H7 (cell line): ENCODE data around the gene RSPO4. TPM values are rescaled to one million over a fixed set of nuclear protein-coding genes. Genes with fewer than 3 reads are reported as not detected.

Experiments
- DNase-seq: peaks from one replicate; pipeline ENCODE4 v3.0.0; 2012
- H3K27me3 ChIP-seq: 2 replicates; pipeline ENCODE4 v1.6.0; 2011; ENCODE audit warnings: mild to moderate bottlenecking, low read length; ENCODE audit not compliant: control insufficient read depth, insufficient read depth
- H3K36me3 ChIP-seq: replicated peaks from 2 replicates; pipeline ENCODE4 v1.5.1; 2011; ENCODE audit warnings: low read length; ENCODE audit not compliant: control insufficient read depth, insufficient read depth
- H3K4me3 ChIP-seq: 2 replicates; pipeline ENCODE4 v1.5.1; 2011; ENCODE audit warnings: low read depth, mild to moderate bottlenecking, control low read depth, low read length, moderate library complexity; ENCODE audit not compliant: insufficient read depth
- total RNA-seq: library from RNA; depleted of rRNA; stranded (reverse); fragments of >200 nt; shearing (Covaris generic); gene quantifications from 2 replicates; pipeline ENCODE4 v1.2.3, GENCODE V29; 2014

Gene RSPO4
- total RNA-seq, 1 experiment from 2014 or later: 0.35 TPM

DNA sequence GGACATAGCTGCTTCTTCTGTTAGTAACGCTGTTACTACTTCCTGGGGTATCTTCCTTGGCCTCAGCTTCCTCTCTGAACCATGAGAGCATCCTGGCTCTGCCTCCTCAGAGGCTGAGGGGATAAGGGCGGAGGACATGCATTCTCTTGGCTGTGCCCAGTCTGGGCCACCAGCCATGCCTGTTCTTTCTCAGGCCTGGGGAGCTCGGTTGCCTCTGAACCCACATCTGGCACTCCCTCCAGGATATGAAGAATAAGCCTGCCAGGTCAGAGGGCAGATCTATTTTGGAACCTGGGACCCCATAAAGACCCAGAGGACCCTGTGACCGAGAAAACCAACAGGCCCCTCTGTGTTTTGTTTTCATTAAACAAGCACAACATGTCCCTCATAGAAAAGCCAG, 79.3 kb downstream of the RSPO4 start:
- H3K36me3 ChIP-seq: no peaks in the 10 kb centered on the region
- no peak for DNase-seq
- H3K27me3 ChIP-seq: no peaks in the 10 kb centered on the region
- H3K4me3 ChIP-seq: no peak overlapping the region

DNA sequence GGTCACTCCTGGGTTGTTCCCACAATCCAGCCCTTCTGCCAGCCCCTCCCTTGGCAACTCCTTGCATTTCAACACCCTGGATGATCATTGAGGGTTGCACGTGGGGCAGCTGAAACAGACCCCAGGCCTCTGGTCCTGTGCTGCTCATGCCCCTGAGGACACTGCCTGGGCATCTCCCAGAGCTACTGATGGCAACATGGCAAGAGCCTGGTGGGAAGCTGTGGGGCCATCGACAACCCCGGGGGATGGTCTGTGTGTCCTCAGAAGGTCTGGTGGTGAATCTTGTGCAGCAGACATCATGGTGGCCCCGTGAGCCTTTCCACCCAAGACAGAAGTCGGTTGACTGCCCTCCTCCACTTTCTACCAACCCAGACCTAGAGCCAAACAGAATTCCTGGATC, 81.0 kb downstream of the RSPO4 start:
- no peak overlapping the region for H3K4me3 ChIP-seq
- H3K27me3 ChIP-seq: no peaks in the 10 kb centered on the region
- H3K36me3 ChIP-seq: no peaks in the 10 kb centered on the region
- no peak for DNase-seq

GRCh38 chr20:920311-920710, 81.8 kb downstream of the RSPO4 start:
- Histone ChIP-seq H3K36me3 (no peaks in the 10 kb centered on the region), H3K27me3 (no peaks in the 10 kb centered on the region), H3K4me3 (no peak overlapping the region)
- DNase-seq: no peak

DNA sequence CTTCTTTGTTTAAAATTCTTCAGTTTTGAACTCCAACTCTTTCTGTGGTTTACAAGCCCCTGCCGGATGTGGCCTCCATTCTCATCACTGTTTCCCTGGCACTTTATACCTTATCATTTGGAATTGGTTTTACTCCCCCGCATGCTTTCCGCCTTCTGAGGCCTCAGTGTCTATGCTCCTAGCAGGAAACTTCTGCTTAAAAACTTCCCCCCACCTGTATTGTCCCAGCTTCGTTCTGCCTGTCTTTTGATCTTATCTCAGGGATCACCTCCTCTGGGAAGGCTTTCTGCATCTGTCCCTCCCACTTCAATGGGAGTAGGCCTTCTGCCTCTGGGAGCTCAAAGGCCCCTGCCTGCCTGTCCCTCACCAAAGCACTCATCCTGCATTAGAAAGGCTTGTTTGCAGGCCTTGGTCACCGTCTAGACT, 82.6 kb downstream of the RSPO4 start:
- DNase-seq: no peak
- H3K4me3 ChIP-seq: no peak overlapping the region

DNA sequence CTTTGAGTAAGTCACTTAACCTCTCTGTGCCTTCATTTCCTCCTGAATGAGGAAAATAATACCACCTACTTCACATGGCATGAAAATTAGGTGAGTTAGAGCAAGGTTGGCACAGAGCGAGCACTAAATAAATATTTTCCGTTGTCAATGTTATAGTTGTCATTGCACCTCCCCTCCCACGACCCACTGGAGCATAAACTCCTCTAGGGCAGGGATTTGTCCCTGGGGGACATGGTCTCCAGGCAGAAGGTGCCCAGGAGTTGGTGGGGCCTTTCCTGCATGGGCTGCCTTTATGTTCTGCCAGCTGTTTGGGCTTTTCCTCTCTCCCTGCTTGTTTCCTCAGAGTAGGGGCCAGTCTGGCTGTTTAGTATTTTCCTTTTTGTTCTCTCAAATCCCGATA, 84.7 kb downstream of the RSPO4 start:
- no peak overlapping the region for H3K4me3 ChIP-seq
- no peaks in the 10 kb centered on the region for H3K36me3 ChIP-seq
- DNase-seq: no peak
- H3K27me3 ChIP-seq: no peaks in the 10 kb centered on the region

More for the DNA sequence above, 82.6 kb downstream of the RSPO4 start:
- no peaks in the 10 kb centered on the region for H3K27me3 ChIP-seq
- H3K36me3 ChIP-seq: no peaks in the 10 kb centered on the region

- no peak overlapping the region for H3K4me3 ChIP-seq
- DNase-seq: peak; percentile 66
- no peaks in the 10 kb centered on the region for H3K27me3 ChIP-seq
- H3K36me3 ChIP-seq: no peaks in the 10 kb centered on the region
Observed at GRCh38 chr20:916825-917224, 85.3 kb downstream of the RSPO4 start.

DNA sequence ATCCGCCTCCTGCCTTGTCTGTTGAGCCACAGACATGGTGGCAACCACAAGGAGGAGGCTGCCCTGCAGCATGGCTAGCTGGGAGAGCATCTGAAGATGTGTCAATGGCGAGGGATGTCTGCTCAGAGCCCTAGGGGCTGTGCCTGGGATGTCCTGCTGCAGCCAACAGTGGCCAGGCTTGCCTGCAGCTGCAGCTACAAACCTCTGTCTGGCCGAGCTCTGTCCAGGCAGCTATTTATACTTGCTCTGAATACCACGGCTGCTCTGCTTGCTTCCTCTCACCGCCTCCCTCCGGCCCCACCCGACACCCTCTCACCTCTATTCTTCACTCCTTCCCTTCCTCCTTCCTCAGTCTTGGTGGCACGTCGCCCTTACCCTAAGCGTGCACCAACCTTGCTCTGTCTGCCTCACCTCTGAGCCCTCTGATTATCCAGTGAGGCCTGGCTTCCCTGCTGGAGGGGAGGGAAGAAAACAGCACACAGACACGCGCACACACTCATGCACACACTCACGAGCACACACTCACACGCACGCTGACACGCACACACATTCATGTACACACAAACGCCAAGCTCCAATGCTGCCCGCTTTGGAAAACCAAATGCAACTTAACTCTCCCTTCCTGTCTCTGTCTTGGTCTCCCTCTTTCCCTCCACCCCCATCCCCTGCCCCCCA, 85.8 kb downstream of the RSPO4 start, which contains the start of gene ANGPT4:
Gene ANGPT4, minus strand, starts transcription at position 210 of the 675 bp plus-strand sequence. Its CDS starts 120 bp downstream, at position 90.
- no peak within 1 kb of the TSS for H3K4me3 ChIP-seq
- H3K27me3 ChIP-seq: no peaks in the 10 kb centered on the region
- peak; percentile 55 for DNase-seq
- no peaks in the 10 kb centered on the region for H3K36me3 ChIP-seq

DNA sequence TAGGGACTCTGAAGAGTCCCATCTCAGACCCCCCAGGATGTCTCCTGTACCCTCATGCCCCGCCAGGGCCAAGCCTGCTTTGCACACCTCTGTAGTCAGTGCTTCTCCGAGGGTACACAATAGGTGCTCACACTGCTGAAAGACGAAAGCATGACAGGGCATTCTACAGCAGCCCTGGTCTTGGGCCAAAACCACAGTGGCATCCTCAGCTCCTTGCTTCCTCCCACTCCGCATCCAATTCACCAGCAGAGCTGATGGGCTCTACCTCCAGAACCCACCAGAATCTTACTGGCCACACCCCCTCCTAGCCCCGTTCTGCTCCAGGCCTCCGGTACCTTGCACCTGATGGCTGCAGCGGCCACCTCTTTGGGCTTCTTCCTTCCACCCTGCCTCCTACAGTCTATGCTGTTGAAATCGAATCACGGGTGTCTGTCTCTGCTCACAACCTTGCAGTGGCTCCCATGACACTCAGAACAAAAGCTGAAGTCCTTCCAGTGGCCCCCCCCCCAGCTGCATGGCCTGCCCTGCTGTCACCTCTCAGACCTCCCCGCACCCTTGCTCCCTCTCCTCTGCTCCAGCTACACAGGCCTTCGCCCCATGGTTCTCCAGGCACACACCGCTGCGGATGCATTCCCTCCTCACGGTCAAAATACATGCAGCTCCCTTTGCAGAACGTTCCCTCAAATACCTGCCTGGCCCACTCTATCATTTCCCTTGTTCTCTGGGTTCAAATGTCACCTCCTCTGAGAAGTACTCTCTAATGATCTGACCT, 87.2 kb downstream of the RSPO4 start:
- no peak for DNase-seq
- no peaks in the 10 kb centered on the region for H3K36me3 ChIP-seq
- no peak overlapping the region for H3K4me3 ChIP-seq
- no peaks in the 10 kb centered on the region for H3K27me3 ChIP-seq

GRCh38 chr20:913306-913849, 88.7 kb downstream of the RSPO4 start:
- no peak for DNase-seq
- no peak overlapping the region for H3K4me3 ChIP-seq
- H3K27me3 ChIP-seq: no peaks in the 10 kb centered on the region
- no peaks in the 10 kb centered on the region for H3K36me3 ChIP-seq

GRCh38 chr20:911882-912600, 90.1 kb downstream of the RSPO4 start:
- H3K27me3 ChIP-seq: no peaks in the 10 kb centered on the region; the same call in 1 of the 2 replicates
- peak; percentile 79 for DNase-seq

GRCh38 chr20:910870-911770, 91.0 kb downstream of the RSPO4 start:
- Histone ChIP-seq H3K4me3 (no peak overlapping the region), H3K27me3 (no peaks in the 10 kb centered on the region; the same call in 1 of the 2 replicates), H3K36me3 (no peaks in the 10 kb centered on the region)
- DNase-seq: no peak

More at GRCh38 chr20:911882-912600, 90.1 kb downstream of the RSPO4 start:
- Histone ChIP-seq H3K36me3 (no peaks in the 10 kb centered on the region), H3K4me3 (no peak overlapping the region)

DNA sequence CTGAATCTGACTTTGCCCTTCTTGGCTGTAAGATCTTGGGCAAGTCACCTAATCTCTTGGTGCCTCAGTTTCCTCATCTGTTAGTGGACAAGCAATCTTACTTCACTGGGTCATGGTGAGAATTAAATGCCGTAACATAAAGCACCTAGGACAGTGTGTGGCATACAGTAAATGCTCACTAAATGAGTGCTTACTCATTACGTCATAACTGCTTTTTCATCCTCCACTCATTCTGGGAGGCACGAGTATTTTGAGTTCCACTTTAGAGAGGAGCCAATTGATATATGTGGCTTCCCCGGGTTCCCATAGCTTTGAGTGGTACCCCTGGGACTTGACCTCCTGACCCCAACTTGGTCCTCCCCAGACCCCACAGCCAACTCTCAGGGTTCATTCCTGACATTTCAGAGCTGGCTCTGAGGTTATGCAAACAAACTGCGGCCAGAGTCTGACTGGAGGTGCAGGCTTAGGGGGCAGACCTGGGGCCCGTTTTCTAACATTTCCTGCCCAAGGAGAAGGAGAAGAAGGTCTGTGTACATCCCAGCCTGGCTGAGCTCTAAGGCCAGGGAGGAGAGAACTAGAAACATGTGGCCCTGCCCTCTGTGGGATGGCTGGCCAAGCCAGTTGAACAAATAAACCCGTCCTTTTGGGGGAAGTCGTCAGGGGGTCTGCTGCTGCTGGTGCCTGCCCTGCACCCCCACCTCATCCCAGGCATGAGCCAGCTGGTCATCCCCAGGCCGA, 91.8 kb downstream of the RSPO4 start:
- Histone ChIP-seq H3K36me3 (no peaks in the 10 kb centered on the region), H3K4me3 (no peak overlapping the region), H3K27me3 (no peaks in the 10 kb centered on the region; the same call in 1 of the 2 replicates)
- DNase-seq: no peak

GRCh38 chr20:909641-910040, 92.5 kb downstream of the RSPO4 start:
- DNase-seq: no peak
- H3K4me3 ChIP-seq: no peak overlapping the region
- no peaks in the 10 kb centered on the region; the same call in 1 of the 2 replicates for H3K27me3 ChIP-seq
- H3K36me3 ChIP-seq: no peaks in the 10 kb centered on the region
